Keratinocyte (primary cell): ENCODE results near the gene GTSF1L.

Source experiments
- CTCF ChIP-seq, 3 experiments: IDR thresholded peaks in 1 of 3; conservative IDR thresholded peaks in 1 of 3; optimal IDR thresholded peaks in 1 of 3; 2 replicates in 2 of 3; 3 replicates in 1 of 3; pipeline versions ENCODE3 to v1.5.1; 2011; ENCODE audit warnings: low read length in 3 of 3, mild to moderate bottlenecking in 3 of 3, moderate library complexity in 2 of 3, control low read depth in 1 of 3, inconsistent platforms in 1 of 3; ENCODE audit not compliant: insufficient read depth in 2 of 3; ENCODE audit errors: extremely low read depth in 1 of 3
- EZH2 ChIP-seq: IDR thresholded peaks from one replicate; pipeline ENCODE4 v1.6.1; 2012; ENCODE audit warnings: inconsistent platforms, mild to moderate bottlenecking, low read length, moderate library complexity

GRCh38 chr20:43755851-43756250, 29.0 kb upstream of the GTSF1L start:
- no peak for TF ChIP-seq CTCF (optimal IDR thresholded peaks at IDR 0.05 in 1 of 3, IDR thresholded peaks at IDR 0.05 in 1 of 3, conservative IDR thresholded peaks at IDR 0.05 in 1 of 3; ENCODE audit: extremely low read depth in 1 of 3, insufficient read depth in 2 of 3, low read length in 3 of 3)
- no peak for TF ChIP-seq EZH2
